Measurements from ENCODE around the gene ACSS3.
"Not testable (repeated sequence)": the region's sequence is repeated elsewhere in the genome, so short reads cannot be mapped to it uniquely, and the experiment has no call there.

Gene ACSS3

DNA sequence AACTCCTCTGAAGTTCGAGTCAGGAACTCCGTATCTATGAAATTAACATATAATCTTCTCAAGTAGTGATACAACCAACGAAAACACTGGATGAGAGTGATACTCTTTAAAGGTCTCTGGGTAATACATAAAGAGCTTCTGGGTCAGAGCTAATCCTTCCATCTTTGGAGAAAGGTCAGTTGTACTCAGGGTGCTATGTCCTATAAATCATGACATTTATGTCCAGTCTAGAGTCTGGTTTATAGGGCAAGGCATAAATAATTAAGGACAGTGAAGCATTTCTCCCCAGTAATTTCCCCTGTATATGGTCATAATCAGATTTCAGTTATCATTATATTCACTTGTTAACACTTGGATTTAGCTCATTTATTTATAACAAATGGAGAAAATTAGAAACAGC lies 90.6 kb downstream of the ACSS3 start:
- no peak for DNase-seq

DNA sequence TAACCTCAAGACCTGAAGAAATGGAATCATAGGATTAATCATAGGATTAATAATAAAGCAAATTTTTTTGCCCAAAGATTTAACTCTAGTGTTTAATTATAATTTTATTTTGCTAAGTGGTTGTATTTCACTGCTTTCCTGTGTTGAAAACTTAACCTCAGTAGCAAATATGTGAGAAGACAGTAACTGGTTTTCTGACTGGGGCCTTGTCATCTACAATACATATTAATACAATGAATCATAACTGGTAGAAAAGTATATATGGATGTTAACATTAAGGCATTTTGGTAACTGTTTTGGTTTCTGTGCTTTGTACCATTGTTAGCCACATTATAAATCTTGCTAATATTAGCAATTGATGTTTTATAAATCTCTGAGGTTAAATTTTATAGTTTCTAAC lies 92.2 kb downstream of the ACSS3 start:
- peak; percentile 69 for DNase-seq

DNA sequence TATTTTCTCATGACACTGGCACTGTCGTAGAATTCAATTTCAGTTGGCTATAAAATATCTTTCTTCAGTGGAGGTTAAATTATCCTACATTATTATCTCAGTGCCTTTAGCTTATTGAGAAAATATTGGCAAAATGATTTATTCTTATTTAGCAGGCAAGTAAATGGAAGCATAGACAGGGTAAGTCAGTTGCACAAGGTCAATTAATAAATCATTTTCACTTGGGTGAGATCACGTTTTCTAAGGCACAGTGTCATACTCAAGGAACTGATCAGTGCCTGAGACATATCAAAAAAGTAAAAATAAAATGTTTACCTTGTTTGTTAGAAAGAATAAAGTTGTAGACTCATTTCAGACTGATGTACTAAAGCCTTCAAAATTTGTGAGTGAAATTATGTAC lies 95.0 kb downstream of the ACSS3 start:
- DNase-seq: no peak

DNA sequence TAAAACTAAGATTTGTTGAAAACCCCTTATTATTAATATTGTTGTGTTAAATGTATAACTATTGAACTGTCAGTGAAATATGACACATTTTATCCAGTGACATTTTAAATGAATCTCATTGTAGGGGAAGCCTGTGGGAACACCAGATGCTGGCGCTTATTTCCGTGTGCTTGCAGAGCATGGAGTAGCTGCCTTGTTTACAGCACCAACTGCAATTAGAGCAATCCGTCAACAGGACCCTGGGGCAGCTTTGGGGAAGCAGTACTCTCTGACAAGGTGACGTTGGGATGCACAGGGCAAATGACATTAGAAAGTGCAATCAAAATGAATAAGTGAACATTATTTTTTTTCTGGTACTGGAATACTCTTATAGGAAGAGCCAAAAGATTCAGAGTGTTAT lies 96.8 kb downstream of the ACSS3 start:
- DNase-seq: no peak

DNA sequence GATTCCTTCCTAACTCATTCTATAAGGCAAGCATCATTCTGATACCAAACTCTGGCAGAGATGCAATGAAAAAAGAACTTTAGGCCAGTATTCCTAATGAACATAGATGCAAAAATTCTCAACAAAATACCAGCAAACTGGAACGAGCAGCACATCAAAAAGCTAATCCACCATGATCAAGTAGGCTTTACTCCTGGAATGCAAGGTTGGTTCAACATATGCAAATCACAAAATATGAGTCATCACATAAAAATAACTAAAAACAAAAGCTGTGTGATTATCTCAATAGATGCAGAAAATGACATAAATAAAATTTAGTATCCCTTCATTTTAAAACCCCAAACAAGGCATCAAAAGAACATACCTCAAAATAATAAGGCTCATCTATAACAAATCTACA lies 98.9 kb downstream of the ACSS3 start:
- no peak for DNase-seq

DNA sequence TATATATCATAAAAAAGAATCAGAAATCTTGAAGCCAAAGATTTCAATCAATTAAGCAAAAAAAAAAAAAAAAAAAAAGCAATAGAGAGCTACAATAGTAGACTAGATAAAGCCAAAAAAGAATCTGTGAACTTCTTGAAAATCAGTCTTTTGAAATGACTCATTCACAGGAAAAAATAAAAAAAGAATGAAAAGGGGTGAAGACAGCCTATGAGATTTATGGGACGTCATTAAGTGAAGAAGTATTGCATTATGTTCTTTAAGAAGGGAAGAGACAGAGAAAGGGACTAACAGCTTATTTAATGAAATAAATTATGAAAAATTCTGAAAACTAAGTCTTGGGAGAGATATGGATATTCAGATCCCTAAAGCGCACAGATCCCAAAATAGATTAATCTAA lies 103.8 kb downstream of the ACSS3 start:
- peak; percentile 61 for DNase-seq

DNA sequence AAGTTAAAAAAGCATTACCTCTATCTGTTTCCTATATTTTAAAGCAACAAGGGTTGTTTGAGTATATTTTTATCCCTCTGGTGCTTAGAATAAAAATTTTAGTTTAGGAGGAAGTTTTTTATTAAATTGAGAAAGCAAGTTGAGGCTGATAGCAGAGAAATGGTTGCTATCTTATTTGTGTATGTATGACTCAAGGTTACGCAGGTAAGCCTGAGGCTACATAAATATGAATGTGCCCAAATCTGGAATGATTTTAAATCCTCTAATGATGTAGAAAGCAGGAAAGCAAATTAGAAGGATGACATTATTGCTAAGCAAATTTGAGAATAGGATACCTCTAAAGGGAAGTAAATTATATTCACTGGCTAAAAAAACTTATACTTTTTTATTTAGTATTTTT lies 109.8 kb downstream of the ACSS3 start:
- no peak for DNase-seq

DNA sequence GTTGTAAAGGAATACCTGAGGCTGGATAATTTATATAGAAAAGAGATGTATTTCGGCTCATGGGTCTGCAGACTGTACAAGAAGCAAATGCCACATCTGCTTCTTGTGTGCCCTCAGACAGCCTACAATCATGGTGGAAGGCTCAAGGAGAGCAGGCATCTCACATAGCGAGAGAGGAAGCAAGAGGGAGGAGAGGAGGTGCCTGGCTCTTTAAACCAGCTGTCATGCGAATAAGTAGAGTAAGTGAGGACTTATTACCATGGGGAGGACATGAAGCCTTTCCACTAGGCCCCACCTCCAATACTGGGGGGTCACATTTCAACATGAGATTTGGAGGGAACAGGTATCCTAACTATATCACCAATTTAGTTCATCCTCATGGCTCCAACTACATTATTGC lies 118.7 kb downstream of the ACSS3 start:
- no peak for DNase-seq

DNA sequence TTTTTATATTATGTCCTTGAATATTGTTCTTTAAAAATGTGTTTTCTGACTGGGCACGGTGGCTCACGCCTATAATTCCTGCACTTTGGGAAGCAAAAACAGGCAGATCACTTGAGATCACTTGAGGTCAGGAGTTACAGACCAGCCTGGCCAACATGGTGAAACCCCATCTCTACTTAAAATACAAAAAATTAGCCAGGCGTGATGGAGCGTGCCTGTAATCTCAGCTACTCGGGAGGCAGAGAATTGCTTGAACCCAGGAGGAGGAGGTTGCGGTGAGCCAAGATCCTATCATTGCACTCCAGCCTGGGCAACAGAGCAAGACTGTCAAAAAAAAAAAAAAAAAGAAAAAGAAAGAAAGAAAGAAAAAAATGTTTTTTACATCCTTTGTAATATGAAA lies 122.7 kb downstream of the ACSS3 start:
- not testable (repeated sequence) for DNase-seq

DNA sequence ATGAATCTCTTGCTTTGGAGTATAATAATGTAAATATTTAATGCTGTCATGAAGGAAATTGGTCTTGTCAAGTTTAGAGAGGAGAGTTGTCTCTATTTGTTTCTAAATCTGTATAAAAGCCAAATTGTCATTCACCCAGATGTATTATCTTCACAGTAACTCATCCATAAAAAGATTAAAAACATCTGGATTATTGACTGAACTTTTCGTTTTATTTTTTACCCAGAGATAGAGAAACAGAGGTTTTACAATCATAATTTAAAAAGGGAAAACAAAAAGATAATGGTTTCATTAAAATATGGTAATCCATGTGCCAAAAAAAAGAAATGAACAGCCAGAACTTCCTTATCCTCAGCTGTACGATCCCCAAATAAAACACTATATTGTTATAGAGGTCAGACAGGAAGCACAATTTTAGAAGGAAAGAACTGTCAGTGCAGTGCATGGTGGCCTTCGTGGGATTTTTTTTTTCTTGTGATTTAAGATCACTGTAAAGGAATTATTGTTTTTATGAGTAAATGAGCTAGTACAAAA lies 125.9 kb downstream of the ACSS3 start:
- no peak for DNase-seq

DNA sequence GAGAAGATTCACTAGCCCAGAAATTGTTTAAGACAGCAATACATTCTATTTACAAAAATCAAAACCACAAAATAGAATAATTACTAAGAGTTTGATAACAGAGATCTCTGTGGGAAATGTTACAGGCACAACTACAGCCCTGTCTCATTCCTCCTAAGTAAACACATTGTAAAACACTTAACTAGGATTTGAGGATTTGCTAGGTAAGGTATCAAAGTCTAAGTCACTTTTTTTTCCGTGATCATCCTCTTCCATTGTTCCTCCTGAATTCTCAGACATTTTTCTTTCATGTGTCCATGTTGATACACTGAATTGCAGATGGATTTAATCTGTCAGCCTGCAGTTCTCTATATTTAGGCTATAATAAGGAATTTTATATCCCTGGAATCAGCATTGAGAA lies 127.5 kb downstream of the ACSS3 start:
- no peak for DNase-seq

DNA sequence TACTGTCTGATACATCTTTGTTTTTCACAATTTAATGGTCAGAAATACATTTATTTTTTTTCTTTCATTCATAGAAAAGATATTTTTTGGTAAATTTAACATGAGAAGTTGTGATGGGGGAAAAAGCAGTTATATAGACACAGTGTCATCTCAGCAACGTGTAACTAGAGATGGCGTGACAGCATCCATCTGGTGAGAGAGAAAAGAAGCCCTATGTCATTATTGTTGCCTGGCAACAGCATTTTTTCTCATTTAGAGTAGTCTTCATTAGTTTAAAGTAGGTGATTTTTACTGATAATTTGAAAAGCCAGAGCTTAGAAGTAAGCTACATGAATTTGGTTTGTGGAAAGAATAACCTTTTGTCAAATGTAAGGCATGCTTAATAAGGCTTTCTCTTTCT lies 128.6 kb downstream of the ACSS3 start:
- DNase-seq: no peak

DNA sequence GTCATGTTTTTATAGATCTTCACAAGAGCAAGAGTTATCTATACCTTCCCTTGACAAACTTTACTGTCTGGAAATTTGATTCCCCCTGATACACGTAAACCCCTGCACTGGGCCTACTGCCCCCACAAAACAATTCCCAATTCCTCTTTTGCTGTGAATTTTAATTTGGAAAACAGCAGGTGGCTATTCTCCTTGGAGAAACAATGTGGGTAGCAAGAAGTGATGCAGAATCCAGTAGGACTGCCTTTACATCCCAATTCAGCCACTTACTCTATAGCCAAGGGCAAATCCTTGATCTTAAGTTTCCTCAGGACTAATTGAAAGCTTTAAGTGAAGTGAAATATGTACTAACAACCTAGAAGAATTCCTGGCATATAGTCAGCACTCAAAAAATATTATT lies 129.3 kb downstream of the ACSS3 start:
- DNase-seq: no peak

DNA sequence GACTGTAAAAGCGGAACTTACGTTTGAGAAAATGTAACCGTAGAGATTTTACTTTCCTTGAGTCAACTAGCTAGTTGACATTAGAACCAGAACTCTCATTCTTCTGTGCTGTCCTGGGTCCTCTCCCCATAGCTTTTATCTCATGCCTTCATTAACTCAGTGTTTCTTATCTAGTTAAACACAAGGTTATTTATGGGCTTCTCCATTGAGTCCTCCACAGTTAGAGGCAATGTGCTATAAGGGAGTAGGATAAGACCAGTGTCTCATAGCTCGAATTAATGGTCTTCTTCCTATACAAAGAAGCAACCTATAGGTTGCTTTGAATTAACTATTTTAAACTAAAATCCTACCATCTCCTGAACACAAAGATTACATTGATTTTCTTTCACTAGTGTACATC lies 129.8 kb downstream of the ACSS3 start:
- DNase-seq: no peak

DNA sequence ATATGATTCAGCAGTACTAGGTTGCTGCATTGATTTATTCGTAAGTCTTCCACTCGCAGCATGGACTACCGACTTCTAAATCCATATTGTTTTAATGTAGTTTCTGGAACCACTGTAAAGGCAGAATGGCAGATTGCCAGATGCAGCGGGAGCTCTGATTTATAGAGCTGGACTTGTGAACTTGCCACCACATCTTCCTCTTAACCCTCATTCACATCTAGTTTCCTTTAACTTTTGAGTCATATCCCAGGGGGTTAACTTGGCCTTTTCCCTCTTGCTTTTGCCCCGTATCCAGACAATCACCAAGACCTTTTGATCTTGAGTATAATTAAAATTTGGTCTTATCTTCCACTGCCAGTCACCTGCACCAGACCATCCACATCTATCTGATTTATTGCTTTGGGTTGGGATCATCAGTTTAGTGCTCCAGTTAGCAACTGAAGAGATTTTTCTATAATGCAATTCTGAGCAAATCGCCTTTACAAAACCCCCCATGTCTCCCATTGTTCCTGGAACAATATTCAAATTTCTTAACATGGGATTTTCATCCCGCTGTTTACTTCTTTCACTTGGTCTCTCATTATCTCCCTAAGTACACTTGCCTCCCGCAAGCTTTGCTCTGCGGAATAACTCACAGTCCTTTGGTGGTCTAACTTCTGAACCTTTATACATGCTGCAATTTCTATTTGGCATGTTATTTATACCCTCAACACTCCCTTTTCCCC lies 130.5 kb downstream of the ACSS3 start:
- peak; percentile 93 for DNase-seq

DNA sequence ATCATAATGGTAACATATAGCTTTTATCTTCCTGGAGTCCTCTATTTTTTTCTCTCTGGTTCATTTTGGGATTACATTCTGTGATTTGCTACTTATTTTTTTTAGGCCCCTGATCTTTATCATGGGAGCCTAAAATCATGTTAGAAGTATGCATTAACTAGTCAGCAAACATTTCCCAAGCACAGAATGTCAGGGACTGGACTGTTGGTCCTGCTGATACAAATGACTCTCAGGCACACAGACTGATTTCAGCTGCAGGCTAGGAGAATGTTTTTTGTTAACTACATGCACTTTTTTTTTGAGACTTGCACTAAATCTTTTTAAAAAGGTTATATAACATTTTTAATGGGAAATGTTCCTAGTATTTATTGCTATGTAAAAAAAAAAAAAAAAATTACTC lies 131.1 kb downstream of the ACSS3 start:
- DNase-seq: peak; percentile 50

DNA sequence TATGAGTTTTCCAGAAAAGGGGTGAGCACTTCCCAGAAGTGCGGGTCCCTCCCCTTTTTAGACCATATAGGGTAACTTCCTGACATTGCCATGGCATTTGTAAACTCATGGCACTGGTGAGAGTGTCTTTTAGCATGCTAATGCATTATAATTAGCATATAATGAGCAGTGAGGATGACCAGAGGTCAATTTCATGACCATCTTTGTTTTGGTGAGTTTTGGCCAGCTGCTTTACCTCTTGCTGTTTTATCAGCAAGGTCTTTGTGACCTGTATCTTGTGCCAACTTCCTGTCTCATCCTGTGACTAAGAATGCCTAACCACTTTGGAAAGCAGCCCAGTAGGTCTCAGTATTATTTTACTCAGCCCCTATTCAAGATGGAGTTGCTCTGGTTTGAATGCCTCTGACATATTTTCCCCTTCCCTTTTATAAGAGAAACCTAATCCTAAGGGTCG lies 131.9 kb downstream of the ACSS3 start:
- DNase-seq: peak; percentile 66

DNA sequence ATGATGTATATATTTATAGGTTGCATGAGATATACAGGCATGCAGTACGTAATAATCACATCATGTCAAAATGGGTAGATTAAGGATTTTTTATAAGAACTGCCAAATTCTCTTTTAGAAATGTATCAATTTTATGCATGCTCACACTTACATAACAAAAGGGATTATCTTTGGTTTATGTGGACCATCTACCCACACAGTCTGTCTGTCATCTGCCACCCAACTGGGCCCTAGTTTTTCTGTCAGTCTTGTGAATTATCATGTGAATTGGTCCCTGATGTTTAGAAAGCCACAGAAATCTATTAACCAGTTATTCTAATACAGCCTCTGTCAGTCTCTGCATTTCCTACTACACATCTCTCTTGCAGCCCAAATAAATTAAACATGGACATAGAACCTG lies 133.4 kb downstream of the ACSS3 start:
- DNase-seq: no peak

DNA sequence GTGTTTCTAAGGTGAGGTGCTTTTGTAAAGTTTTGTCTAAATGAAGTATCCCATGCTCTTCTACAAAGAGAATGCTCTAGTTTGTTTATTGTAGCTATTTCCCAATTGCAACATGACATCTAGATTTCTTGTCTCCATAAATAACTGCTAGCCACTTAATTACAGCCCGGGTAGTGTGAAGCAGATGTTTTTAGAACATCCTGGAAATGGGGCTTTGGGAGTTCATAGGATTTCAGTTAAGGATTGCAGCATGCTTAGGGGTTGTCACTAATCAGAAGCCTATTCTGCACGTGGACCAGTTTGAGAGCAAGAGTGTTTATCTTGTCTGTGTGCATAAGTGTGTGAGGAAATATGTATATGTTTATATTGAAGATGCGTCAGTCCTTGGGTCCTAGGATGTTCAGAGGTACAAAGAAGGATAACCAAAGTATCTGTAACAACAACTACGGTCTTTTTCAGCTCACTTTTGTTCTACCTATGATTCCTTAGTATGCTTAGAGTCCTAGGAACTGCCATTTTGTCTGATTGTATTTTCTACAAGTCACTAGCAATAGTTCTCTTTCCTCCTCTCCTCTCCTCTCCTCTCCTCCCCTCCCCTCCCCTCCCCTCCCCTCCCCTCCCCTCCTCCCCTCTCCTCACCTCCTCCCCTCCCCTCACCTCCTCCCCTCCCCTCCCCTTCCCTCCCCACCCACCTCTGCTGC lies 135.3 kb downstream of the ACSS3 start:
- DNase-seq: no peak

DNA sequence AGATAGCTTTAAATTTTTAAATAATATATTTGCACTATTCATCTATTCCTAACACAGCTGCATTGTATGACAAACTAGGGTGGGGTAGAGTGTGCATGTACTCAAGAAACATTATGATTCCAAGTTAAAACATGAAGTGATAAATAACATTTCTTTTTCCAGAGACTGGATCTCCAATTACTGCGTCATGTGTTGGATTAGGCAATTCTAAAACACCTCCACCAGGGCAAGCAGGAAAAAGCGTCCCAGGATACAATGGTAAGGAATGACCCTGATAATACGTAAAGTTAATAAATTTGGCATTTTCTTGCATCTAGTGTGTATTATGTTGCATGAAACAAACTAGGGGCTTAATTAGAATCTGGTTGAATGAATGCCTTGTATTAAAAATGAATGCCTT lies 138.9 kb downstream of the ACSS3 start:
- DNase-seq: no peak

DNA sequence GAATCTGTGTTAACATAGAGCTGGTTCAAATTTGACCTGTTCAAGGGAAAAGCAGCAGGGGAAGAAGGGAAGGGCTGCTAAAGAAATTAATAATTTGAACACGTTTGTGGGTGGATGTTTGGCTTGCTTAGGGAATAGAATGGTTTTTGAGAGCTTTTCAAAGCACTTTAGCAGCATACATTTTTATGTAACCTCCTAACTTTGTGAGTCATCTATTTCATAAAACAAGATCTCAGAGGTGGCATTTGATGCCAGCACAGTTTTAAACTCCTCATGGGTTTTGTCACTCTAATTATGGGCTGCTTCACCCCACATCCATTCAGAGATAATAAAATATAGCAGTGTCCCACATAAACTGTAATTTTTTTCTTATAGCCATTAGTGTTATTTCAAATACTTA lies 143.8 kb downstream of the ACSS3 start:
- no peak for DNase-seq

DNA sequence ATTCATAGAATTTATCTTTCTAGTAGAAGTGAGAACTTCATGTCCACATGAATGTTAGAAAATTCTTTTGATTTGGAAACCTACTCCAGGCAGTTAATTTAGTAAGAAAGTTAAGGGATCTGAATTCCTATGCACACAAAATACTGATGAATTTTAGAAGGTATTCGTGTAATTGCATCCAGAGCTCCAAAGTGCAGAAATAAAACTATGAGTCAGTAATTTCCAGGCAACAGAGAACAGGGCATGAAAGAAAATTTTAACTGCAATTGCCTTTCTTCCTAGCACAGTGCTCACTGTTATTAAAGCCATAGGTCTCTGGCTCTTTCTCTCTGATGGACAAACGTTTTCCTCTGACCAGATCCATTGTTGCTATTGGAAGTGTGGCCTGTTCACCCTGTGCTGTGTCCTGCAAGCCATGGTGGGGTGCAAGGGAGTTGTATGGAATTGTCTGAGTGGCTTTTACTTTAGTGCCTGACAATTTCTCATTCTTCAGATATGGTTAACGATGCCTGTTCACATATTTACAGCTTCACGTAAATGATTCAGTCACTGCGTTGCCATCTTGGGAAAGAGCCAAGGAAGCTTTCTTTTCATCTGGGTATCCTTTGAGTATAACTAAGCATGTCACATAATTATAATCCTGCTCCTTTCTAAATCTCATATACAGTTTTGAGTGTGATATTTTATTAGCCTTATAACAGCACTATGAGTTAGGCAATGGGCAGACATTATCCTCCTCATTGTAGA lies 145.1 kb downstream of the ACSS3 start:
- peak; percentile 61 for DNase-seq

DNA sequence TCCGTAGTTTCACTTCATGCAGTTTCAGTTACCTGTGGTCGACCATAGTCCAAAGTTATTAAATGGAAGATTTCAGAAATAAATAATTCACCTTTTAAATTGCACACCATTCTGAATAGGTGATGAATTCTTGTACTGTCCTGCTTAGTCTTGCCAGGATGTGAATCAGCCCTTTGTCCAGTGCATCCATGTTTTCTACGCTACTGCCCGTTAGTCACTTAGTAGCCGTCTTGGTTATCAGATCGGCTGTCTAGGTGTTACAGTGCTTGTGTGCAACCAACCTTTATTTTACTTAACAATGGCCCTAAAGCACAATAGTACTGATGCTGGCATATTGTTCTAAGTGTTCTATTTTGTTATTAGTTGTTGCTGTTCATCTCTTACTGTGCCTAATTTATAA lies 146.7 kb downstream of the ACSS3 start:
- DNase-seq: no peak

DNA sequence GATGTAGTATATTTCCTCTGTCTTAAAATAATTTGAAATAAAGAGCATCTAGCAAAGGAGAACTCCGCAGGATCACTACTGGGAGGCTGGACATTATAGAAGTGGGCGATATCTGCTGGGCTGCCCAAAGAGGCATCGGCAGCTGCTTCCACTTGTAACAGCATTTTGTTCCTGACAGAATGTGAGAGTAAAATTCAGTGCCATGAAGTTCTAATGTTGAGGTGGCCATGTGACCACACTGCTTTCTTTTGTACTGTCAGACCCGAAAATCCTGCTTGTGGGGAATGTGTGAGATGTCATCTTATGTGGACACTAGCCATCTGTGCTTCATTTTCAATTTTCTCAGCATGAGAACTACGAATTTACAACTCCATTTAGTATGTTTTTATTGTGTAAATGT lies 151.9 kb downstream of the ACSS3 start:
- no peak for DNase-seq
